HG02840 (cell line): Measurements from ENCODE around the gene ARHGAP1.

Experiments used
- ATAC-seq: cut with Tn5 transposase; IDR thresholded peaks from one replicate; pipeline ENCODE4 v1.9.1; 2021; ENCODE audit warnings: mild to moderate bottlenecking, moderate library complexity, moderate number of reproducible peaks; ENCODE audit not compliant: unreplicated experiment, low FRiP score

The ARHGAP1 gene

DNA sequence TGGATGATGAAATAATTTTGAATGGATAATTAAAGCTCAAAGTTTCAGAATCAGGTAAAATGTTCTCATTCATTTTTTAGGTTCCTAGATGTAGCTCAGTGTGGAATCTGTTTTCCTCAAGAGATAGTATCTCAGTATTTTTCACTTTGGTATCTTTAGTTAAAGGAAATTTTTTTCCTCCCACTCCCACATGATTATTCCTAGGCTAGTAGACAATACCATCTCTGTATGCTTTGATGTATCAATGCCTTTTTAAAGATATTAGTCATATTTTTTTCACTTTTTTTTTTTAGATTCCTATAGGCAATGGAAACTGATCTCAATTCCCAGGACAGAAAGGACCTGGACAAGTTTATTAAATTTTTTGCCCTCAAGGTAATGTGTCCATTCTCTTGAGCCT lies 56.4 kb downstream of the ARHGAP1 start:
- ATAC-seq, result no peak

- ATAC-seq, result no peak
Observed at GRCh38 chr11:46643531-46643930, 56.9 kb downstream of the ARHGAP1 start.

GRCh38 chr11:46642627-46643335 lies 57.6 kb downstream of the ARHGAP1 start:
- ATAC-seq, result no peak

DNA sequence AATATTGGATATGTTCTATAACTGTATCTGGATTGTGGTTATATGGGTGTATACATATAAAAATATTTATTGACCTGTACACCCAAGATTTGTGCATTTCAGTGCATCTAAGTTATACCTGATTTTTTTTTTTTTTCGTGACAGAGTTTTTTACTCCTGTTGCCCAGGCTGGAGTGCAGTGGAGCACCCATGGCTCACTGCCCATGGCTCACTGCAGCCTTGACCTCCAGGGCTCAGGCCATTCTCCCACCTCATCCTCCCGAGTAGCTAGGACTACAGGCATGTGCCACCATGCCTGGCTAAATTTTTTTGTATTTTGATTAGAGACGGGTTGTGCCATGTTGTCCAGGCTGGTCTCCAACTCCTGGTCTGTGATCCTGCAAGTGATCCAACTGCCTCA lies 58.8 kb downstream of the ARHGAP1 start:
- no peak for ATAC-seq

GRCh38 chr11:46640036-46640788 lies 60.2 kb downstream of the ARHGAP1 start:
- no peak for ATAC-seq

GRCh38 chr11:46639197-46639839 lies 61.1 kb downstream of the ARHGAP1 start:
- no peak for ATAC-seq

DNA sequence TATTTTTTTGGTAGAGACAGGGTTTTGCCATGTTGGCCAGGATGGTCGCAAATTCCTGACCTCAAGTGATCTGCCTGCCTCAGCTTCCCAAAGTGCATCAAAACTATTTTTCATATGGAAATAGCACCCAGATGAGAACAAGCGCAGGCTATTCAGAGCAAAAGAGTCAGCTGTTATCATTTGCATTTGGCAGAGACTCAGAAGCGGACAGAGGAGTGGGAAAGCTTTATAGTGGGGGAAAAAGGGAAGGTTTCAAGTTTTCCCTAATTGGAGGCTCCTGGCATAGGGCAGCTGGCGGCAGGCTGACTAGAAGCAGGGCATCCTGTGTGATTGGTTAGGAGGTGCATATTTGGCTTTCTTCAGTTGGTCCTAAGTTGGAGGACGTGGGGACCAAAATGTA lies 62.9 kb downstream of the ARHGAP1 start:
- no peak for ATAC-seq

- ATAC-seq, result no peak
Observed at GRCh38 chr11:46635557-46636139, 64.8 kb downstream of the ARHGAP1 start.

DNA sequence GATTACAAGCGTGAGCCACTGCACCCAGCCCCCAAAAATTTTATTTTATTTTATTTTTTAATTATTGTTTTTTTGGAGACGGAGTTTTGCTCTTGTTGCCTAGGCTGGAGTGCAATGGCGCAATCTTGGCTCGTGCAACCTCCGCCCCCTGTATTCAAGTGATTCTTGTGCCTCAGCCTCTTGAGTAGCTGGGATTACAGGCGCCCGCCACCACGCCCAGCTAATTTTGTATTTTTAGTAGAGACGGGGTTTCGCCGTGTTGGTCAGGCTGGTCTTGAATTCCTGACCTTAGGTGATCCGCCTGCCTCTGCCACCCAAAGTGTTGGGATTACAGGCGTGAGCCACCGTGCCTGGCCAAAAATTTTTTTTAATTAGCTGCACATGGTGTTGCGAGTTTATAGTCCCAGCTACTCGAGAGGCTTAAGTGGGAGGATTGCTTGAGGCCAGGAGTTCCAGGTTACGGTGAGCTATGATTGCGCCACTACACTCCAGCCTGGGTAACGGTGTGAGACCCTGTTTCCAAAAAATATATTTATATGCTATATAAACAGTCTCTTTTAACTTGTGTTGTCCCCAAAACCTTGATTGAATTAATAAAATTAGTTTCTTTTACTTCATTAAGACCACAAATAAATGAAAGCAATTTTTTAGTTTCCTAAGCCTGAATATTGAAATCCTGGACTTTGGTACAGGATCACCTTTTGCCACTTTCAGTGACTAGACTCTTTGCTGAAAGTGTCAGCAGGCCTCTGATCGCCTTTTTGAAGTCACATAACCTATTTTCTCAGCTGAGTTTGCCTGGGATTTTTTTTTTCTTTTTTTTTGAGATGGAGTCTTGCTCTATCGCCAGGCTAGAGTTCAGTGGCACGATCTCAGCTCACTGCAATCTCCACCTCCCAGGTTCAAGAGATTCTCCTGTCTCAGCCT lies 66.9 kb downstream of the ARHGAP1 start:
- ATAC-seq, result no peak

DNA sequence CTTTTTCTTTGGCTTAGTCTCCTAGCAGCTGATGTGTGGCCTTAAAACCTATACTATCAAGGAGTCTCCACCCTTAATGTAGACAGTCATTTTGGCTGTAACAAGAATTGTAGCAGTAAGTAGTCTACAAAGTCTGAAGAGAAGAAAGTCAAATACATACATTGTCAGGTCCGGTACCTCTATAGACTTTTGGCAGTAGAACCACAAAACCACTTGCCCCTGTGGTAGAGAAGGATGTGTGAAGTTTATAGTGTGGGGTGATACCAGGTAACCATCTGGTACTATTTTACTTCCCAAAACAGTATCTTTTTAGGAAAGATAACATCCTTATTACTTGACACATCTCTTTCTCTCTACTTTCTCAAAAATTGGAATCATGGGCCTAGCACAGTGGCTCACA lies 67.9 kb downstream of the ARHGAP1 start:
- ATAC-seq, result no peak

DNA sequence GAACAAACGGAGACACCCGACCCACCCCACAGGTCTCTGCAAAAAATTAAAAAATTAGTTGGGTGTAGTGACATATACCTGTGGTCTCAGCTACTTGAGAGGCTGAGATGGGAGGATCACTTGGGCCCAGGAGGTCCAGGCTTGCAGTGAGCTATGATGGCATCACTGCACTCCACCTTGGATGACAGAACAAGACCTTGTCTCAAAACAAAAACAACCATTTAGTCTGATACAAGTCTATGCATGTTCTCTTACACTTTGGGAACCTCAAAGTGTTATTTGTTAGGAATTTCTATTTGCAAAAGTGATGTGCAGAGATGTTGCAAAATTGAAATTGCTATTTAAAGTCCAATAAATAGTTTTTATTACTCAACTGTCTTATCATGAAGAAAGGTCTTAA lies 68.7 kb downstream of the ARHGAP1 start:
- ATAC-seq, result no peak

DNA sequence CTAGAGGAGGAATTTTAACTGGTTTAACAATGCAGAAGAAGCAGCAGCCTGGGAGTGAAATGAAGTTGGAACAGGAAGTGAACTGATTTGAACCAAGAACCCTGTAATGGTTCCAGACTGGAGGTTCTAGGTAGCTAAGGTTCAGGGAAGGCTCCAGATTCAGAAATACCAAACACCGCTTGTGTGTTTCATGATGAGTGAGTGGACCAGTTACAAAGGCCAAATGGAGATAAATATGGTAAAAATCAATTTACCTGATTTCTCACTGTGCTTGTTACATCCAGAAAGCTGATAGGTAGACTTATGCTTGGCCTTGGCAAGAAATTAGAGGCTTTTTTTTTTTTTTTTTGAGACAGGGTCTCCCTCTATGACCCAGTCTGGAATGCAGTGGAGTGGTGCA lies 70.2 kb downstream of the ARHGAP1 start:
- ATAC-seq, result no peak

- no peak for ATAC-seq
Observed at GRCh38 chr11:46628961-46629360, 71.5 kb downstream of the ARHGAP1 start.
